Measurements from ENCODE around the gene OTP. TPM values are rescaled to one million over a fixed set of nuclear protein-coding genes. Genes with fewer than 3 reads are reported as not detected.

The OTP gene
- total RNA-seq: not detected

DNA sequence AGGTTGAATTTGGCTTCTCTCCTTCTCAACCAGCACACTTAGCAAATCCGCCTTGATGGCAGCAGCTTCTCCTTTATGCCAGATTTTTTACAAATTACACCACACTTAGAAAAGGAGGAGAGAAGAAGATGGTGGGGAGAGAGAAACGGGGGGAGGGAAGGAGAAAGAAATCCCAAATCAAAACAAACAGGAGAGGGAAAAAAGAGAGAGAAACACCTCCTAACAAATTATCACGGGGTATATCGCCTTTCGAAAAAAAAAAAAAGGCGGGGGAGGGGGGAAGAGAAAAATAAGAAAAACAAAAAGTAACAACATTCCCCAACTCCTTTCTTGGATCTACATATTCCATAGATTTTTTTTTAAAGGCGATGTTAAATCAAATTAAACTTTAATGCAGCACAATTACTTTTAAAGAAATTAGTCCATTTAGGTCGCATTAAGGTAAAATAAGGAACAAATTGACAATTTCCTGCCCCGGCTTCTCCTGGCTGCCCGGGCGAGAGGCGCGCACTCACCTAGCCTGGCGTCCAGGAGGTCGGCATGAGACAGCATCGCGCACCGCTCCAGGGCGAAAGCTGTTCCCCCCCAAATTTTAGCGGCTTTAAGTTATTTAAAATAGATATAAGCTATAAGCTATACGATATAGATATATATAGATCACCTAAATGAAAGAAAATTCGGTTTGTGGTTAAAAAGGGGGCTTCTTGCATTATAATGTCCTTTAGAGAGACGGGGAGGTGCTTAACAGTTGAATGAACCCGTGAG lies at the start of gene OTP:
TSS of gene OTP (minus strand) at position 716 of the 765 bp plus-strand sequence. CDS start at position 552, 164 bp downstream.
- Histone ChIP-seq H3K27me3 (replicated peaks; ENCODE audit: insufficient read depth) (peaks cover 61% of the 10 kb centered on the region), H3K4me1 (replicated peaks) (no peaks in the 10 kb centered on the region), H3K27ac (no peak within 1 kb of the TSS), H3K36me3 (no peaks in the 10 kb centered on the region), H3K9me3 (no peaks in the 10 kb centered on the region), H3K4me3 (no peak within 1 kb of the TSS)
- TF ChIP-seq, protein P1, sequence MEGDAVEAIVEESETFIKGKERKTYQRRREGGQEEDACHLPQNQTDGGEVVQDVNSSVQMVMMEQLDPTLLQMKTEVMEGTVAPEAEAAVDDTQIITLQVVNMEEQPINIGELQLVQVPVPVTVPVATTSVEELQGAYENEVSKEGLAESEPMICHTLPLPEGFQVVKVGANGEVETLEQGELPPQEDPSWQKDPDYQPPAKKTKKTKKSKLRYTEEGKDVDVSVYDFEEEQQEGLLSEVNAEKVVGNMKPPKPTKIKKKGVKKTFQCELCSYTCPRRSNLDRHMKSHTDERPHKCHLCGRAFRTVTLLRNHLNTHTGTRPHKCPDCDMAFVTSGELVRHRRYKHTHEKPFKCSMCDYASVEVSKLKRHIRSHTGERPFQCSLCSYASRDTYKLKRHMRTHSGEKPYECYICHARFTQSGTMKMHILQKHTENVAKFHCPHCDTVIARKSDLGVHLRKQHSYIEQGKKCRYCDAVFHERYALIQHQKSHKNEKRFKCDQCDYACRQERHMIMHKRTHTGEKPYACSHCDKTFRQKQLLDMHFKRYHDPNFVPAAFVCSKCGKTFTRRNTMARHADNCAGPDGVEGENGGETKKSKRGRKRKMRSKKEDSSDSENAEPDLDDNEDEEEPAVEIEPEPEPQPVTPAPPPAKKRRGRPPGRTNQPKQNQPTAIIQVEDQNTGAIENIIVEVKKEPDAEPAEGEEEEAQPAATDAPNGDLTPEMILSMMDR (IDR thresholded peaks at IDR 0.05): no peak
- TF ChIP-seq POLR2A (IDR thresholded peaks at IDR 0.05): no peak
- no peak for TF ChIP-seq POLR2AphosphoS5 (IDR thresholded peaks at IDR 0.05)
- 13% methylated on average over 24 of the region's 24 CpGs for WGBS
- DNase-seq (ENCODE audit: low spot score): no peak
- intact Hi-C loops (cut with DNase I): no loop called here

DNA sequence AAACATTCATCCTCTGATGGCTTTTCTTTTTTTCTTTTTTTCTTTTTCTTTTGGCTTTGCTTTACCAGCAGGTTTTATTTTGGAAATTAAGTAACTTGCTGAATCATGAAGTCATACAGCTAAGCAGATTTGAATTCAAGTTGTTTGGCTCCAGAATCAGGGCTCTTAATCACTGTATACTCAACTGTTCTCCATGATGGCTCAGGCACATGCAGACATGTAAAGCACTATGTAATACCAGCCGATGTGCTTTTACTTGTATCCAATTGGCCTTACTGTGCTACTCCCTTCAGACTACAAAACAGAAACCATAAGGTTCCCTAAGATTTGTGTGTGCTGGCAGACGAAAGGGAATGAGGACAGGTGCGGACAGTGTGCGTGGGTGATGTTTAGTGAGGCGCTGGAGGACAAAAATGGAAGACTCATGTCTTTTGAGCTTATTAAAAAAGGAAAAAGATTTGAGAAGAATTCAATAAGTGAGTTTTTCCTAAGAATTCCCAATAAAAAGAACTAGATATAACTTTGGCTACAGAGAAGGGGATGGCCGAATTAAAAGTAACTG lies 44.7 kb upstream of the OTP start:
- TF ChIP-seq POLR2AphosphoS5 (IDR thresholded peaks at IDR 0.05) (no peak), POLR2A (IDR thresholded peaks at IDR 0.05) (no peak)
- TF ChIP-seq, protein P1 (IDR thresholded peaks at IDR 0.05): no peak
- no peak overlapping the region for H3K4me3 ChIP-seq
- no peaks in the 10 kb centered on the region for H3K9me3 ChIP-seq
- no peaks in the 10 kb centered on the region for H3K27me3 ChIP-seq (replicated peaks; ENCODE audit: insufficient read depth)
- intact Hi-C loops (cut with DNase I): no loop called here
- DNase-seq (ENCODE audit: low spot score): no peak
- 95% methylated on average over 6 of the region's 6 CpGs for WGBS
- no peak overlapping the region for H3K27ac ChIP-seq
- no peaks in the 10 kb centered on the region for H3K36me3 ChIP-seq
- no peaks in the 10 kb centered on the region for H3K4me1 ChIP-seq (replicated peaks)

DNA sequence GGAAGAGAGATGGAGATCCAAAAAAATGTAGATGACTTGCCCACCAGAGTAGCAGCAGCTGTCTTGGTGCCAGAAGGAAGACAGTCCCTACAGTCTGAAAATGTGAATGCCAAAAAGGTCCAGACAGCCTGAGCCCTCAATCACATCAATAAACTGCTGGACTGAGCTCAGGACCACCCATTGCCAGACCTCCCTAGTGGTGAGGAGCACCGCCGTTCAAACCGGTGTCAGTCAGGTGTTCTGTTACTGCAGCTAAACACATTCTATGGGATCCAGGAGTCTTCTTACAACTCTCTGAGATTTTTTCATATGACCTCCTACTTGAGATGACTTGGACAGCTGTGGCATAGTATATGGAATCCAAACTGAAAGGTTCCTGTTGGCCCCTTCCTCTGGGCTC lies 32.0 kb upstream of the OTP start:
- 60% methylated on average over 3 of the region's 3 CpGs for WGBS
- intact Hi-C loops (cut with DNase I): no loop called here
- DNase-seq (ENCODE audit: low spot score): no peak
- Histone ChIP-seq H3K36me3 (no peaks in the 10 kb centered on the region), H3K9me3 (no peaks in the 10 kb centered on the region), H3K4me1 (replicated peaks) (no peaks in the 10 kb centered on the region), H3K27ac (no peak overlapping the region), H3K4me3 (no peak overlapping the region), H3K27me3 (replicated peaks; ENCODE audit: insufficient read depth) (no peaks in the 10 kb centered on the region)
- TF ChIP-seq POLR2A (IDR thresholded peaks at IDR 0.05): no peak
- TF ChIP-seq POLR2AphosphoS5 (IDR thresholded peaks at IDR 0.05): no peak
- TF ChIP-seq, protein P1 (IDR thresholded peaks at IDR 0.05): no peak

DNA sequence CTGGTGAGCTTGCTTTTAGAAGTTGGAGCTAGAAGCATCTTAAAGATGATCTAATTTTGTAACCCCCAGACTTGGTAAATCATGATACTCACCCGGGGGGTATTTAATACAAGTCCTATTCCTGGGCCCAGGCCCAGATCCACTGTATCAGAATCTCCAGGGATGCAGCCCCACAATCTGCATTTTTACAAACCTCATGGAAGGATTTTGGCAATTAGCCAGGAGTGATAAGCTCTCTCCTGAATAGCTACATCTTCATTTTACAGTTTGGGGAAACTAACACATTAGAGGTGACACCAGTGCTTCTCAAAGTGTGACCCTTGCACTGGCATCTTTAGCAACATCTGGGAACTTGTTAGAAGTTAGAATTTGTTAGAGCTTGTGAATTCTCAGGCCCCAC lies 31.2 kb upstream of the OTP start:
- DNase-seq (ENCODE audit: low spot score): no peak
- H3K36me3 ChIP-seq: no peaks in the 10 kb centered on the region
- H3K27me3 ChIP-seq (replicated peaks; ENCODE audit: insufficient read depth): no peaks in the 10 kb centered on the region
- H3K4me1 ChIP-seq (replicated peaks): no peaks in the 10 kb centered on the region
- no peak overlapping the region for H3K27ac ChIP-seq
- intact Hi-C loops (cut with DNase I): no loop called here
- no peak for TF ChIP-seq POLR2AphosphoS5 (IDR thresholded peaks at IDR 0.05)
- TF ChIP-seq POLR2A (IDR thresholded peaks at IDR 0.05): no peak
- TF ChIP-seq, protein P1 (IDR thresholded peaks at IDR 0.05): no peak
- WGBS: 67% methylated on average over 1 of the region's 1 CpG
- H3K4me3 ChIP-seq: no peak overlapping the region
- no peaks in the 10 kb centered on the region for H3K9me3 ChIP-seq

All from prostate gland (tissue), 2 donors.